Heart right ventricle (tissue), 16 donors: ENCODE results near the gene WNT7A. TPM values are rescaled to one million over a fixed set of nuclear protein-coding genes. Genes with fewer than 3 reads are reported as not detected.

Experiments
- ATAC-seq, 8 donors: fragments of 200-7000 bp; cut with Tn5 transposase; one replicate each; pipeline ENCODE4 v1.9.1; 2020; ENCODE audit warnings: mild to moderate bottlenecking in 8 of 8, moderate library complexity in 8 of 8, moderate number of reproducible peaks in 1 of 8
- DNase-seq, 2 donors: peaks; one replicate each; pipeline ENCODE4 v3.0.0-alpha.2; 2020
- H3K27ac ChIP-seq, 10 donors: fragments of 200-600 bp; sonication (generic) in 2 of 10; one replicate each; pipeline versions ENCODE4 v1.5.0 to v1.8.0; 2020 to 2022; ENCODE audit warnings: mild to moderate bottlenecking in 3 of 10
- H3K27me3 ChIP-seq, 7 donors: fragments of 200-600 bp; one replicate each; pipeline ENCODE4 v1.8.0; 2021 to 2022; ENCODE audit warnings: mild to moderate bottlenecking in 2 of 7
- H3K36me3 ChIP-seq, 9 donors: fragments of 200-600 bp; sonication (generic) in 1 of 9; one replicate each; pipeline versions ENCODE4 v1.5.0 to v1.8.0; 2020 to 2022; ENCODE audit warnings: mild to moderate bottlenecking in 2 of 9
- H3K4me1 ChIP-seq, 9 donors: fragments of 200-600 bp; sonication (generic) in 1 of 9; one replicate each; pipeline versions ENCODE4 v1.5.0 to v1.8.0; 2020 to 2022; ENCODE audit warnings: mild to moderate bottlenecking in 4 of 9
- H3K4me3 ChIP-seq, 10 donors: fragments of 200-600 bp; sonication (generic) in 2 of 10; one replicate each; pipeline versions ENCODE4 v1.5.0 to v1.8.0; 2020 to 2022; ENCODE audit warnings: mild to moderate bottlenecking in 7 of 10, moderate library complexity in 2 of 10
- H3K9me3 ChIP-seq, 11 donors: fragments of 200-600 bp in 10 of 11; sonication (generic) in 2 of 11; one replicate each; pipeline versions ENCODE4 v1.5.0 to v1.8.0; 2013 to 2022; ENCODE audit warnings: mild to moderate bottlenecking in 2 of 11, control low read depth in 1 of 11, moderate library complexity in 1 of 11
- CTCF ChIP-seq, 9 donors: fragments of 200-600 bp; sonication (generic) in 2 of 9; IDR thresholded peaks; one replicate each; pipeline versions ENCODE4 v1.5.0 to v1.8.0; 2021 to 2022; ENCODE audit warnings: antibody characterized with exemption in 9 of 9, mild to moderate bottlenecking in 5 of 9, moderate library complexity in 1 of 9
- WGBS, 2 donors: extraction: QIAGEN DNeasy Blood & Tissue Kit; methylation state at CpG; one replicate each; pipeline ENCODE4 v1.1.7; 2013; ENCODE audit warnings: inconsistent platforms in 1 of 2; 5-methylcytosine and 5-hydroxymethylcytosine counted together
- intact Hi-C, 10 donors: fragments of 100-400 bp; cut with DNase I; formaldehyde crosslinking; loops; one replicate each; pipeline versions ENCODE4 v1.11.1 to v1.14.2; 2022
- polyA plus RNA-seq, 2 donors: library from polyadenylated mRNA; stranded (reverse); fragments of 200-250 nt; gene quantifications; one replicate each; pipeline ENCODE4 v1.2.3, GENCODE V29; 2013
- total RNA-seq, 10 donors: library from RNA; stranded (reverse); fragmentation: NEBNext Ultra II Directional in 3 of 10; extraction: Animal tissue kit (Norgen Biotek cat#: 25700) in 3 of 10; gene quantifications; one replicate each; pipeline versions ENCODE4 v1.2.1 to v1.2.4, GENCODE V29; 2021 to 2023
- donor health status: Arrhythmogenic right ventricular cardiomyopathy.
- donor health status: ischemic (EF 13 %, LVEDD 7.1; RV severe dilation, severe dysfunction).
- donor health status: healthy with polysubstance abuse.
- donor health status: DM: no; HTN: yes; CAD: no.
- donor health status: DM: no; HTN: no; CAD: no.
- donor health status: ischemic (EF 25% LVEDD 6.9; RV normal size, moderate dysfunction).
- donor health status: ischemic (EF 25% LVEDD 5.7; RV mildly dilated, moderate dysfunction).
- donor health status: healthy.
- donor health status: DM: yes; HTN: yes; CAD: no.
- donor health status: Ischemic cardiomyopathy.
- donor health status: ischemic (EF 35%, LVEDD 5.7; RV mildly dilated, moderate dysfunction).
- donor health status: nonischemic (EF 11% LVEDD 7.7; RV severe dilation, severe dysfunction).
- donor health status: DM: yes; HTN: yes; CAD: no.
- donor health status: PGD.
- donor health status: ischemic (EF 29% LVEDD 5.4; RV normal size, mild dysfunction).
- donor health status: nonischemic (EF 23%, LVEDD 6.1; RV moderate dilation, normal function).

The WNT7A gene
- total and polyA plus RNA-seq, 12 donors, result not detected

GRCh38 chr3:13863382-13863952 is 16.4 kb downstream of the WNT7A start:
- ATAC-seq (no peak), DNase-seq (no peak)
- no peaks in the 10 kb centered on the region for H3K9me3 ChIP-seq
- H3K27me3 ChIP-seq, result peaks cover 0 to 90% (median 80%) of the 10 kb centered on the region in 7 donors
- no peak overlapping the region for H3K4me3 ChIP-seq
- intact Hi-C loops, result no loop called here
- WGBS, 2 donors, result 78 to 79% methylated on average over 6 of the region's 6 CpGs
- no peaks in the 10 kb centered on the region for H3K36me3 ChIP-seq
- no peaks in the 10 kb centered on the region for H3K4me1 ChIP-seq
- H3K27ac ChIP-seq, result no peak overlapping the region
- no peak for TF ChIP-seq CTCF (IDR thresholded peaks at IDR 0.05)

- Histone ChIP-seq H3K36me3 (no peaks in the 10 kb centered on the region), H3K4me1 (no peaks in the 10 kb centered on the region), H3K27ac (no peak overlapping the region), H3K27me3 (peaks cover 0 to 94% (median 84%) of the 10 kb centered on the region in 7 donors), H3K9me3 (no peaks in the 10 kb centered on the region), H3K4me3 (no peak overlapping the region)
- no peak for TF ChIP-seq CTCF (IDR thresholded peaks at IDR 0.05)
- 80 to 85% methylated on average over 5 to 6 of the region's 6 CpGs for WGBS, 2 donors
- intact Hi-C loops, result no loop called here
- DNase-seq, result no peak
- no peak for ATAC-seq
Observed at GRCh38 chr3:13861461-13861860, 18.4 kb downstream of the WNT7A start.

GRCh38 chr3:13860001-13860400 is 19.9 kb downstream of the WNT7A start:
- DNase-seq (no peak), ATAC-seq (no peak)
- Histone ChIP-seq H3K27me3 (peaks cover 0 to 94% (median 80%) of the 10 kb centered on the region in 7 donors), H3K4me3 (no peak overlapping the region), H3K9me3 (no peaks in the 10 kb centered on the region), H3K36me3 (no peaks in the 10 kb centered on the region), H3K27ac (no peak overlapping the region), H3K4me1 (no peaks in the 10 kb centered on the region)
- intact Hi-C loops, result no loop called here
- TF ChIP-seq CTCF (IDR thresholded peaks at IDR 0.05), result no peak
- WGBS, 2 donors, result 81 to 84% methylated on average over 1 of the region's 1 CpG

GRCh38 chr3:13858768-13859520 is 20.9 kb downstream of the WNT7A start:
- WGBS, 2 donors, result 73 to 77% methylated on average over 9 of the region's 9 CpGs
- ATAC-seq, result no peak

More at GRCh38 chr3:13858768-13859520, 20.9 kb downstream of the WNT7A start:
- TF ChIP-seq CTCF (IDR thresholded peaks at IDR 0.05), result no peak
- Histone ChIP-seq H3K4me3 (no peak overlapping the region), H3K9me3 (no peaks in the 10 kb centered on the region), H3K27ac (no peak overlapping the region), H3K4me1 (no peaks in the 10 kb centered on the region), H3K36me3 (no peaks in the 10 kb centered on the region), H3K27me3 (peaks cover 0 to 92% (median 73%) of the 10 kb centered on the region in 7 donors)
- intact Hi-C loops, result no loop called here
- no peak for DNase-seq
